ENCODE measurements around the gene LMF1.

DNA sequence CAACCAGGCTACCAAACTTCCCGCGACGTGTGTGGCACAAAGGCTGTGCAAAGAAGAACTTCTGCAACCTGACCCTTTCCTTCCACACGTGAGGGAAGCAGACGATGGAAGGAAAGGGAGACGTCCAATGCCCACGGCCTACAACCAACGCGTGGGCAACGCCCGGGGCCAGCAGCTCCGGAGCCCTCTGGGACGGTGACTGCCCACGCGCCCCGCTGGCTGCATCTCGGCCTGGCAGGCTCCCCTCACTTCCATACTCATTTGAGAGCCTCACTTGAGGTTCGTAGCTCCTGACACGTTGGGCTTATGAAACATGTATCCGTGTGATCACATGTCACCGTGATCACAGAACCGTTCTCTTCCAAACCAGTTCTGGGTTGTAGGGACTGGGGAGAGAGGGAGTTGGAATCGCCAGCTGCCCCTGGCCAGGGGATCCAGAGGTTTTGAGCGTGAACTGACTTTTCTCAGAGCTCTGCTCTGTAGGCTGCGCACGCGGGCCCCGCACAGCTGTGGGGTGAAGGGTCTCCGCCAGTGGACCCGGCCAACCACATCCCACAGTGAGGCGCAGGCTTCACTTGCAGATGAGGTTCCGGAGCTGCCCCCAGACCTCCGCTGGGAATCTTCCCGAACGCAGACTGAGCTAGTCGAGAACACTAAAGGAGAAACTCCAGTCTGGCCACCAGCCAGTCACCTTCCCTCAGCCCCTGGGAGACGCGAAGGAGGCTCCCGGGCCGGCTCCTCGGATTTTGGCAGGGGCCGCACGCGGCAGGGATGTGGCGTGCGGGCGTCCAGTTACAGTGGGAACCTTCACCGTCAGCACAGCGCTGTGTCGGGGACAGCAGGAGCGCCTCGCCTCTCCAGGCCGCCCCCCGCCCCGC, 1.0 kb downstream of the LMF1 start:
- TF ChIP-seq, protein P1, sequence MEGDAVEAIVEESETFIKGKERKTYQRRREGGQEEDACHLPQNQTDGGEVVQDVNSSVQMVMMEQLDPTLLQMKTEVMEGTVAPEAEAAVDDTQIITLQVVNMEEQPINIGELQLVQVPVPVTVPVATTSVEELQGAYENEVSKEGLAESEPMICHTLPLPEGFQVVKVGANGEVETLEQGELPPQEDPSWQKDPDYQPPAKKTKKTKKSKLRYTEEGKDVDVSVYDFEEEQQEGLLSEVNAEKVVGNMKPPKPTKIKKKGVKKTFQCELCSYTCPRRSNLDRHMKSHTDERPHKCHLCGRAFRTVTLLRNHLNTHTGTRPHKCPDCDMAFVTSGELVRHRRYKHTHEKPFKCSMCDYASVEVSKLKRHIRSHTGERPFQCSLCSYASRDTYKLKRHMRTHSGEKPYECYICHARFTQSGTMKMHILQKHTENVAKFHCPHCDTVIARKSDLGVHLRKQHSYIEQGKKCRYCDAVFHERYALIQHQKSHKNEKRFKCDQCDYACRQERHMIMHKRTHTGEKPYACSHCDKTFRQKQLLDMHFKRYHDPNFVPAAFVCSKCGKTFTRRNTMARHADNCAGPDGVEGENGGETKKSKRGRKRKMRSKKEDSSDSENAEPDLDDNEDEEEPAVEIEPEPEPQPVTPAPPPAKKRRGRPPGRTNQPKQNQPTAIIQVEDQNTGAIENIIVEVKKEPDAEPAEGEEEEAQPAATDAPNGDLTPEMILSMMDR (IDR thresholded peaks at IDR 0.05) = no peak
- TF ChIP-seq EP300 (IDR thresholded peaks at IDR 0.05) = no peak
- TF ChIP-seq POLR2A (IDR thresholded peaks at IDR 0.05) = no peak
